ENCODE data around the gene TBC1D30. TPM values are rescaled to one million over a fixed set of nuclear protein-coding genes. Genes with fewer than 3 reads are reported as not detected.
A peak's percentile ranks its signal among the peaks of the same experiment; 100 is the strongest.

TBC1D30 gene
- total RNA-seq, 1 experiment from 2014 or later = 2.0 TPM

DNA sequence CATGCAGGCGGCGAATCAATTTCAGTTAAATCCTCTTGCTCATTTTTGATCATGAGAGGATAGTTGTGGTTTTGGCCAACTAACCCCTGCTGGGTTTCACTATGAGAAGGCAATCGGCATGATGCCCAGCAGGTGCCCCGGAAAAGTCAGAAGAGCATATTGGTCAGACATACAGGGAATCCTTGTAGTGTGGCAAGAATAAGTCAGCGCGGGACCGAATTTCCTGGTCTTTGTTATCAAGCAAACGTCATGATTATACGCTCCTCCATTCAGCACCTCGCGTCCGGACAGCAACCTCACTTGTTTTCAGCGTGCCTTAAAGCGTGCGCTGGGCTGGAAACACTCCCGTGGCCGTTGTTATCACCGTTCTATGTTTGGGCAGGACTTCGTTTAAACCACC, 1.8 kb downstream of the TBC1D30 start:
- BruUV-seq (replicated peaks) = no TSS peak
- POLR2A ChIA-PET (ENCODE audit: low non-redundant PET) = no interaction called here
- no peak overlapping the region for H3K27ac ChIP-seq (ENCODE audit: low read depth, low read length, poor library complexity, severe bottlenecking)

DNA sequence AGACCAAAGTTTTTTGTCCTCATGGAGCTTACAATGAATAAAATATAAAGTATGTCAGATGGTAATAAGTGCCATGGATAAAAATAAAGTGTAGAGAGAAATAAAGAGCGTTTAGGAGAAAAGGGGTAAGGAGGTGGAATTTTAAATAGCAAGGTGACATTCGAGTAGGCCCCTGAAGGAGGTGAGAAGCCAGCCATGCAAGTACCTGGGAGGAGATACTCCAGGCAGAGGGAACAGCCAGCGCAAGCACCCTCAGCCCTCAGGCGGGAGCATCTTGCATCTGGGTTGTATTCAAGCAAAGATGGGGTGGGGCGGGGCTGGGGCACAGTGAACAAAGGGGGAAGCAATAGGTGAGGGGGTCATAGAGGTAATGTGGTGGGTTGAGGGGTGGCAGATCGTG, 4.3 kb downstream of the TBC1D30 start:
- intact Hi-C loops (cut with micrococcal nuclease; ENCODE audit: unreplicated experiment) = no loop called here
- DNase-seq (ENCODE audit: low spot score) = no peak
- H3K9me3 ChIP-seq (ENCODE audit: low read depth, low read length, poor library complexity, severe bottlenecking) = no peaks in the 10 kb centered on the region

More for the DNA sequence above, 1.8 kb downstream of the TBC1D30 start:
- H3K4me3 ChIP-seq (ENCODE audit: low read depth, low read length, poor library complexity, severe bottlenecking) = no peak overlapping the region
- H3K4me1 ChIP-seq (ENCODE audit: insufficient read depth, low read length, poor library complexity, severe bottlenecking) = peaks cover 4% of the 10 kb centered on the region
- intact Hi-C loops (cut with micrococcal nuclease; ENCODE audit: unreplicated experiment) = no loop called here
- H3K9me3 ChIP-seq (ENCODE audit: low read depth, low read length, poor library complexity, severe bottlenecking) = peaks cover 5% of the 10 kb centered on the region
- DNase-seq (ENCODE audit: low spot score) = peak; percentile 80
- peaks cover 84% of the 10 kb centered on the region for H3K27me3 ChIP-seq (replicated peaks; ENCODE audit: insufficient read depth, low read depth, low read length, poor library complexity)
- CTCF ChIA-PET = no interaction called here
- TF ChIP-seq, protein P1, sequence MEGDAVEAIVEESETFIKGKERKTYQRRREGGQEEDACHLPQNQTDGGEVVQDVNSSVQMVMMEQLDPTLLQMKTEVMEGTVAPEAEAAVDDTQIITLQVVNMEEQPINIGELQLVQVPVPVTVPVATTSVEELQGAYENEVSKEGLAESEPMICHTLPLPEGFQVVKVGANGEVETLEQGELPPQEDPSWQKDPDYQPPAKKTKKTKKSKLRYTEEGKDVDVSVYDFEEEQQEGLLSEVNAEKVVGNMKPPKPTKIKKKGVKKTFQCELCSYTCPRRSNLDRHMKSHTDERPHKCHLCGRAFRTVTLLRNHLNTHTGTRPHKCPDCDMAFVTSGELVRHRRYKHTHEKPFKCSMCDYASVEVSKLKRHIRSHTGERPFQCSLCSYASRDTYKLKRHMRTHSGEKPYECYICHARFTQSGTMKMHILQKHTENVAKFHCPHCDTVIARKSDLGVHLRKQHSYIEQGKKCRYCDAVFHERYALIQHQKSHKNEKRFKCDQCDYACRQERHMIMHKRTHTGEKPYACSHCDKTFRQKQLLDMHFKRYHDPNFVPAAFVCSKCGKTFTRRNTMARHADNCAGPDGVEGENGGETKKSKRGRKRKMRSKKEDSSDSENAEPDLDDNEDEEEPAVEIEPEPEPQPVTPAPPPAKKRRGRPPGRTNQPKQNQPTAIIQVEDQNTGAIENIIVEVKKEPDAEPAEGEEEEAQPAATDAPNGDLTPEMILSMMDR (conservative IDR thresholded peaks at IDR 0.05; ENCODE audit: low read depth, low read length) = no peak
- no peak for TF ChIP-seq EZH2 (IDR thresholded peaks at IDR 0.05; ENCODE audit: borderline replicate concordance, low read depth, low read length, poor library complexity, severe bottlenecking)
- no peaks in the 10 kb centered on the region for H3K36me3 ChIP-seq (ENCODE audit: insufficient read depth, low read length, poor library complexity, severe bottlenecking)

DNA sequence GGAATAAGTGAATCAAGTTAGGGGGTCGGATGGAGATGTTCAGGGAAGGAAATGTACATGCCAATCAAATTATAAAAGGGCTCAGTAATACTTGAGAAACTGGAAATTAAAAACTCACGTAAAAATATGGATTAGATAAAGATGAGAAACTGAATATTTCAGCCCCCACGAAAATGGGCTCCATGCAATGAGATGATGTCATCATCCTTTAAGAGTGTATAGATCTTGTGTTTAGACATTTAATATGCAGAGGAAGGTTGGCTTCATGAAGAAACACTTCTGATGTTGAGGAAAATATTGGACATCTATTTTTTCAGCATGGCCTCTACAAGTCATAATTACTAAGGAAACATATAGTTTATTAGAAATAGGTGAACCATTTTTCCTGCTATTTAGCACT, 9.5 kb downstream of the TBC1D30 start:
- intact Hi-C loops (cut with micrococcal nuclease; ENCODE audit: unreplicated experiment) = no loop called here
- no peaks in the 10 kb centered on the region for H3K4me1 ChIP-seq (ENCODE audit: insufficient read depth, low read length, poor library complexity, severe bottlenecking)
- no peak for DNase-seq (ENCODE audit: low spot score)
- no TSS peak for BruUV-seq (replicated peaks)
- H3K4me3 ChIP-seq (ENCODE audit: low read depth, low read length, poor library complexity, severe bottlenecking) = no peak overlapping the region
- peaks cover 21% of the 10 kb centered on the region for H3K27me3 ChIP-seq (replicated peaks; ENCODE audit: insufficient read depth, low read depth, low read length, poor library complexity)
- ChIA-PET POLR2A (ENCODE audit: low non-redundant PET) (no interaction called here), CTCF (interaction anchor here (0.6 kb wide), 1 partner anchor 1895 kb away, joined by 3 read pairs; no protein-coding TSS in a partner anchor)
- H3K9me3 ChIP-seq (ENCODE audit: low read depth, low read length, poor library complexity, severe bottlenecking) = no peaks in the 10 kb centered on the region
- H3K36me3 ChIP-seq (ENCODE audit: insufficient read depth, low read length, poor library complexity, severe bottlenecking) = no peaks in the 10 kb centered on the region
- TF ChIP-seq, protein P1 (conservative IDR thresholded peaks at IDR 0.05; ENCODE audit: low read depth, low read length) = no peak
- TF ChIP-seq EZH2 (IDR thresholded peaks at IDR 0.05; ENCODE audit: borderline replicate concordance, low read depth, low read length, poor library complexity, severe bottlenecking) = no peak
- no peak overlapping the region for H3K27ac ChIP-seq (ENCODE audit: low read depth, low read length, poor library complexity, severe bottlenecking)

More for the DNA sequence above, 4.3 kb downstream of the TBC1D30 start:
- no TSS peak for BruUV-seq (replicated peaks)
- Histone ChIP-seq H3K27ac (ENCODE audit: low read depth, low read length, poor library complexity, severe bottlenecking) (no peak overlapping the region), H3K36me3 (ENCODE audit: insufficient read depth, low read length, poor library complexity, severe bottlenecking) (no peaks in the 10 kb centered on the region), H3K27me3 (replicated peaks; ENCODE audit: insufficient read depth, low read depth, low read length, poor library complexity) (peaks cover 73% of the 10 kb centered on the region), H3K4me1 (ENCODE audit: insufficient read depth, low read length, poor library complexity, severe bottlenecking) (peaks cover 4% of the 10 kb centered on the region), H3K4me3 (ENCODE audit: low read depth, low read length, poor library complexity, severe bottlenecking) (no peak overlapping the region)
- POLR2A ChIA-PET (ENCODE audit: low non-redundant PET) = no interaction called here
- TF ChIP-seq EZH2 (IDR thresholded peaks at IDR 0.05; ENCODE audit: borderline replicate concordance, low read depth, low read length, poor library complexity, severe bottlenecking) = no peak
- TF ChIP-seq, protein P1 (conservative IDR thresholded peaks at IDR 0.05; ENCODE audit: low read depth, low read length) = no peak
- CTCF ChIA-PET = no interaction called here
